Activated T-cell treated with anti-CD3 and anti-CD28 coated beads, Interleukin-2, amount 50 U/mL, for 48 hours (primary cell): ENCODE results near the gene ATP8A1.

Experiments used
- DNase-seq, 2 experiments: peaks; one replicate each; pipeline ENCODE4 v3.0.0-alpha.2; 2020

Gene ATP8A1

GRCh38 chr4:42646999-42647541, 9.8 kb downstream of the ATP8A1 start:
- DNase-seq, result no peak

- no peak for DNase-seq
These were observed 10.7 kb downstream of the ATP8A1 start for GRCh38 chr4:42646013-42646784.

- DNase-seq, result no peak
These were observed 12.0 kb downstream of the ATP8A1 start for GRCh38 chr4:42644897-42645296.

GRCh38 chr4:42643685-42644084, 13.2 kb downstream of the ATP8A1 start:
- DNase-seq, result no peak

GRCh38 chr4:42642845-42643615, 13.9 kb downstream of the ATP8A1 start:
- no peak for DNase-seq

GRCh38 chr4:42642101-42642797, 14.7 kb downstream of the ATP8A1 start:
- DNase-seq, result peak in 1 of 2 experiments; percentile 41

- DNase-seq, result no peak
These were observed 15.2 kb downstream of the ATP8A1 start for GRCh38 chr4:42641656-42642055.

GRCh38 chr4:42641161-42641560, 15.7 kb downstream of the ATP8A1 start:
- no peak for DNase-seq

- no peak for DNase-seq
These were observed 16.3 kb downstream of the ATP8A1 start for GRCh38 chr4:42640613-42641012.

GRCh38 chr4:42638993-42639392, 17.9 kb downstream of the ATP8A1 start:
- peak in 1 of 2 experiments; percentile 39 for DNase-seq

GRCh38 chr4:42638321-42638720, 18.6 kb downstream of the ATP8A1 start:
- no peak for DNase-seq

- no peak for DNase-seq
These were observed 19.0 kb downstream of the ATP8A1 start for GRCh38 chr4:42637867-42638266.

GRCh38 chr4:42637104-42637503, 19.8 kb downstream of the ATP8A1 start:
- DNase-seq, result no peak

GRCh38 chr4:42636645-42636949, 20.3 kb downstream of the ATP8A1 start:
- no peak for DNase-seq

GRCh38 chr4:42633605-42634388, 23.1 kb downstream of the ATP8A1 start:
- no peak for DNase-seq

- no peak for DNase-seq
These were observed 24.1 kb downstream of the ATP8A1 start for GRCh38 chr4:42632653-42633382.

GRCh38 chr4:42630908-42631307, 26.0 kb downstream of the ATP8A1 start:
- no peak for DNase-seq

GRCh38 chr4:42628740-42629139, 28.2 kb downstream of the ATP8A1 start:
- no peak for DNase-seq

GRCh38 chr4:42627885-42628646, 28.8 kb downstream of the ATP8A1 start:
- DNase-seq, result peak; percentile 40 to 61

- DNase-seq, result no peak
These were observed 30.2 kb downstream of the ATP8A1 start for GRCh38 chr4:42626629-42627146.

- DNase-seq, result no peak
These were observed 31.6 kb downstream of the ATP8A1 start for GRCh38 chr4:42625329-42625728.
